Heart left ventricle (tissue), 13 donors: ENCODE measurements around the gene HK2.

Experiments used
- POLR2A ChIP-seq, 2 donors: fragments of 450-650 bp; IDR thresholded peaks; one replicate each; pipeline ENCODE4 v1.6.1; 2017; ENCODE audit warnings: antibody characterized with exemption in 2 of 2, mild to moderate bottlenecking in 2 of 2, moderate library complexity in 2 of 2
- TF ChIP-seq, protein P1 (sequence below), 12 donors: fragments of 200-600 bp; sonication (generic) in 4 of 12; IDR thresholded peaks; one replicate each; pipeline versions ENCODE4 v1.5.0 to v1.8.0; 2018 to 2022; ENCODE audit warnings: antibody characterized with exemption in 12 of 12, mild to moderate bottlenecking in 5 of 12
- donor health status: ischemic (EF 13 %, LVEDD 7.1; RV severe dilation, severe dysfunction).
- donor health status: DM: no; HTN: yes; CAD: no.
- donor health status: DM: no; HTN: no; CAD: no.
- donor health status: ischemic (EF 25% LVEDD 6.9; RV normal size, moderate dysfunction).
- donor health status: ischemic (EF 25% LVEDD 5.7; RV mildly dilated, moderate dysfunction).
- donor health status: ischemic (EF 35%, LVEDD 5.7; RV mildly dilated, moderate dysfunction).
- donor health status: nonischemic (EF 11% LVEDD 7.7; RV severe dilation, severe dysfunction).
- donor health status: DM: yes; HTN: yes; CAD: no.
- donor health status: PGD.
- donor health status: ischemic (EF 29% LVEDD 5.4; RV normal size, mild dysfunction).
- donor health status: nonischemic (EF 23%, LVEDD 6.1; RV moderate dilation, normal function).

DNA sequence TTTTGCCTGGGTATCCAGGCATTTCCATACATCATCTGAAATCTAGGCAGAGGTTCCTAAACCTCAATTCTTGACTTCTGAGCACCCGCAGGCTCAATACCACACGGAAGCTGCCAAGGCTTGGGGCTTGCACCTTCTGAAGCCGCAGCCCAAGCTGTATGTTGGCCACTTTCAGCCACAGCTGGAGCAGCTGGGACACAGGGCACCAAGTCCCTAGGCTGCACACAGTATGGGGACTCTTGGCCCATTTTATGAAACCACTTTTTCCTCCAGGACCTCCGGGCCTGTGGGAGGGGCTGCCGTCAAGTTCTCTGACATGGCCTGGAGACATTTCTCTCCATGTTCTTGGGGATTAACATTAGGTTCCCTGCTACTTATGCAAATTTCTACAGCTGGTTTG, 72.5 kb downstream of the HK2 start:
- TF ChIP-seq, protein P1, sequence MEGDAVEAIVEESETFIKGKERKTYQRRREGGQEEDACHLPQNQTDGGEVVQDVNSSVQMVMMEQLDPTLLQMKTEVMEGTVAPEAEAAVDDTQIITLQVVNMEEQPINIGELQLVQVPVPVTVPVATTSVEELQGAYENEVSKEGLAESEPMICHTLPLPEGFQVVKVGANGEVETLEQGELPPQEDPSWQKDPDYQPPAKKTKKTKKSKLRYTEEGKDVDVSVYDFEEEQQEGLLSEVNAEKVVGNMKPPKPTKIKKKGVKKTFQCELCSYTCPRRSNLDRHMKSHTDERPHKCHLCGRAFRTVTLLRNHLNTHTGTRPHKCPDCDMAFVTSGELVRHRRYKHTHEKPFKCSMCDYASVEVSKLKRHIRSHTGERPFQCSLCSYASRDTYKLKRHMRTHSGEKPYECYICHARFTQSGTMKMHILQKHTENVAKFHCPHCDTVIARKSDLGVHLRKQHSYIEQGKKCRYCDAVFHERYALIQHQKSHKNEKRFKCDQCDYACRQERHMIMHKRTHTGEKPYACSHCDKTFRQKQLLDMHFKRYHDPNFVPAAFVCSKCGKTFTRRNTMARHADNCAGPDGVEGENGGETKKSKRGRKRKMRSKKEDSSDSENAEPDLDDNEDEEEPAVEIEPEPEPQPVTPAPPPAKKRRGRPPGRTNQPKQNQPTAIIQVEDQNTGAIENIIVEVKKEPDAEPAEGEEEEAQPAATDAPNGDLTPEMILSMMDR (IDR thresholded peaks at IDR 0.05): no peak
- TF ChIP-seq POLR2A (IDR thresholded peaks at IDR 0.05): no peak
